Fibroblast of gingiva (primary cell): ENCODE results near the gene ZNF414.

Experiments
- DNase-seq: peaks from one replicate; pipeline ENCODE4 v3.0.0-alpha.2; 2011; ENCODE audit warnings: low read depth

Gene ZNF414

GRCh38 chr19:8490395-8490760 is 23.6 kb downstream of the ZNF414 start:
- DNase-seq, result no peak

GRCh38 chr19:8489561-8490394 is 24.2 kb downstream of the ZNF414 start:
- DNase-seq, result no peak

GRCh38 chr19:8488365-8488764 is 25.6 kb downstream of the ZNF414 start:
- DNase-seq, result no peak

GRCh38 chr19:8487137-8487851 is 26.7 kb downstream of the ZNF414 start:
- no peak for DNase-seq

GRCh38 chr19:8486661-8487136 is 27.3 kb downstream of the ZNF414 start:
- no peak for DNase-seq

GRCh38 chr19:8485561-8486371 is 28.2 kb downstream of the ZNF414 start:
- no peak for DNase-seq

- no peak for DNase-seq
These were observed 29.6 kb downstream of the ZNF414 start for GRCh38 chr19:8484331-8484894.

GRCh38 chr19:8483165-8483564 is 30.8 kb downstream of the ZNF414 start:
- DNase-seq, result no peak

- no peak for DNase-seq
These were observed 31.3 kb downstream of the ZNF414 start for GRCh38 chr19:8482696-8483095.

GRCh38 chr19:8481616-8482015 is 32.4 kb downstream of the ZNF414 start:
- DNase-seq, result no peak

GRCh38 chr19:8481201-8481600 is 32.8 kb downstream of the ZNF414 start:
- no peak for DNase-seq

GRCh38 chr19:8478598-8478997 is 35.4 kb downstream of the ZNF414 start:
- DNase-seq, result no peak

GRCh38 chr19:8477889-8478288 is 36.1 kb downstream of the ZNF414 start:
- DNase-seq, result no peak

GRCh38 chr19:8476524-8476923 is 37.4 kb downstream of the ZNF414 start:
- no peak for DNase-seq

GRCh38 chr19:8475005-8475404 is 39.0 kb downstream of the ZNF414 start:
- DNase-seq, result no peak

- DNase-seq, result no peak
These were observed 40.1 kb downstream of the ZNF414 start for GRCh38 chr19:8473648-8474476.

GRCh38 chr19:8469613-8470368 is 44.2 kb downstream of the ZNF414 start:
- DNase-seq, result no peak

GRCh38 chr19:8468761-8469373 is 45.1 kb downstream of the ZNF414 start:
- peak; percentile 73 for DNase-seq

GRCh38 chr19:8468124-8468523 is 45.8 kb downstream of the ZNF414 start:
- DNase-seq, result no peak

GRCh38 chr19:8466018-8466417 is 47.9 kb downstream of the ZNF414 start:
- DNase-seq, result peak; percentile 68
